AG08395 (cell line): Measurements from ENCODE around the gene OSBP2.

Experiments used
- DNase-seq: peaks from one replicate; pipeline ENCODE4 v3.0.0; 2012; ENCODE audit warnings: mixed read lengths, low spot score

OSBP2 gene, protein sequence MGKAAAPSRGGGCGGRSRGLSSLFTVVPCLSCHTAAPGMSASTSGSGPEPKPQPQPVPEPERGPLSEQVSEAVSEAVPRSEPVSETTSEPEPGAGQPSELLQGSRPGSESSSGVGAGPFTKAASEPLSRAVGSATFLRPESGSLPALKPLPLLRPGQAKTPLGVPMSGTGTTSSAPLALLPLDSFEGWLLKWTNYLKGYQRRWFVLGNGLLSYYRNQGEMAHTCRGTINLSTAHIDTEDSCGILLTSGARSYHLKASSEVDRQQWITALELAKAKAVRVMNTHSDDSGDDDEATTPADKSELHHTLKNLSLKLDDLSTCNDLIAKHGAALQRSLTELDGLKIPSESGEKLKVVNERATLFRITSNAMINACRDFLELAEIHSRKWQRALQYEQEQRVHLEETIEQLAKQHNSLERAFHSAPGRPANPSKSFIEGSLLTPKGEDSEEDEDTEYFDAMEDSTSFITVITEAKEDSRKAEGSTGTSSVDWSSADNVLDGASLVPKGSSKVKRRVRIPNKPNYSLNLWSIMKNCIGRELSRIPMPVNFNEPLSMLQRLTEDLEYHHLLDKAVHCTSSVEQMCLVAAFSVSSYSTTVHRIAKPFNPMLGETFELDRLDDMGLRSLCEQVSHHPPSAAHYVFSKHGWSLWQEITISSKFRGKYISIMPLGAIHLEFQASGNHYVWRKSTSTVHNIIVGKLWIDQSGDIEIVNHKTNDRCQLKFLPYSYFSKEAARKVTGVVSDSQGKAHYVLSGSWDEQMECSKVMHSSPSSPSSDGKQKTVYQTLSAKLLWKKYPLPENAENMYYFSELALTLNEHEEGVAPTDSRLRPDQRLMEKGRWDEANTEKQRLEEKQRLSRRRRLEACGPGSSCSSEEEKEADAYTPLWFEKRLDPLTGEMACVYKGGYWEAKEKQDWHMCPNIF

GRCh38 chr22:30694640-30695350, at the start of gene OSBP2:
OSBP2 (plus strand) TSS chr22:30694874; CDS start chr22:30694910, 36 bp downstream.
- DNase-seq = peak; percentile 9

- no peak for DNase-seq
Observed at GRCh38 chr22:30646518-30647160, 48.0 kb upstream of the OSBP2 start.

GRCh38 chr22:30647536-30647935, 47.1 kb upstream of the OSBP2 start:
- DNase-seq = no peak

DNA sequence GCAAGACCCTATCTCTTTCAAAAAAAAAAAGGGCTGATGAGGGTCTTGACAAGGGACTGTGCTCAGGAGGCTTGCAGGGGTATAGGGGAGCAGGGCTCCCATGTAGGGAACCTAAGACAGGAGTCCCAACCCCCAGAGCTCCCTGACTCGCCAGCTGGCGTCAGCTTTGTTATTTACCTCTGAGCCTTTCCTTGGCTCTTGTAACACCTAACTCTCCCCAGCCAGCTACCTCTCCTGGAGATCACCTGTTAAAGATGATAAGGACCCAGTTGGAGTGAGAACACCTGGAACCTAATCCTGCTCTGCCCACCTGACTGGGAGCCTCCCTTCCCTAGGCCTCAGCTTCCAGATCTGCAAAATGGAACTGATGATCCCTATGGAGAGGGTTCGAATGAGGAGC, 45.8 kb upstream of the OSBP2 start:
- DNase-seq = no peak

GRCh38 chr22:30649430-30650007, 45.2 kb upstream of the OSBP2 start:
- DNase-seq = peak; percentile 93

- DNase-seq = no peak
Observed at GRCh38 chr22:30650508-30651116, 44.1 kb upstream of the OSBP2 start.

DNA sequence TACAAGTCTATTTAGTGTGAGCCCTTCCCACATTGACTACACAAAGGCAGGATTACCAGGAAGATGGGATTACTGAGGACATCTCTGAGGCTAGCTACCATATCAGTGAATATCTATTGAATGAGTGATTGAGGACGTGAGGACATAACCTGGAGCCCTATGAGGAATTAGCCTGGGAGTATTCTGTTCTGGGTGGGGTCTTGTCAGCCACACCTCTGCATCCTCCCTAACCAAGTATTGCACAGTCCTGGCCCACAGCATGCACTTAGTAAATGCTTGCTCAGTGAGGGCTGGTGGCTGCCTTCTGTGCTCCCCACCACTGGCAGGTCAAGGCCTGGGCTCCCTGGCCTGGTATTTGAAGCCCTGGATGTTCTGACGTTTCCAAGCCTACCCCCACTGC, 41.8 kb upstream of the OSBP2 start:
- no peak for DNase-seq

- DNase-seq = no peak
Observed at GRCh38 chr22:30654361-30654760, 40.3 kb upstream of the OSBP2 start.

DNA sequence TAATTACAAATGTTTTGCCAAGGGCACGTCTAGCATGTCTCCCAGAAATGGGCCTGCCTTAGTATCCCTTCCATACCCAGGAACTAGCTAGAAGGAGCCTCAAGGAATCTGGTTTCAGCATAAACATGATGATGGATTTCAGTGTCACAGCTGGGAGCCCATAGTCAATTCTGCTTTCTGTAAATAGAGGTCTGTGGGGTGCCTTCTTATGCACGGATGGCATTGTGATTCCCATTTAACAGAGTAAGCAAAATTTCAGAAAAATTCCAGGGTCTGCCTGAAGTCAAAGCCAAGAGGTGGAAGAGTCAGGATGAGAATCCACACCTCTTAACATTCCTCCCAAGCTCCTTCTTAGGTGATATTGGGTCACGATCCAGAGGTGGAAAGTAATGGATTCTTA, 39.1 kb upstream of the OSBP2 start:
- DNase-seq = no peak

DNA sequence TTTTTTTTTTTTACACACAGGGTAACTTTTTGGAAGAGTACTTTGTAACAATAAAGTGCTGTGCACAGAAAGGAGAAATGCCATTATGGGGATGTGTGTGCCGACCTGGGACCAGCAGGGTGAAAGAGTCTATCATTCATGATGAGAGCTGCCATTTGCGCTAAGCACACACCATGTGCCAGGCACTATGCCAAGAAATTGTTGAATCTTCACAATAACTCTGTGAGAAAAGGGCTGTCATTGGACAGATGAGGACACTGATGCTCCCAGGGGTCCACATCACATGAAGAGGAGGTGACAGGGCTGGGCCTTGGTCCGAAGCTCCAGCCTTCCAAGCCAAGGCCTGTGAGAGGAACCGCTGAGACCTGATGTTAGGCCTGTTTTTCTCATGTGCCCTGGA, 32.6 kb upstream of the OSBP2 start:
- no peak for DNase-seq

DNA sequence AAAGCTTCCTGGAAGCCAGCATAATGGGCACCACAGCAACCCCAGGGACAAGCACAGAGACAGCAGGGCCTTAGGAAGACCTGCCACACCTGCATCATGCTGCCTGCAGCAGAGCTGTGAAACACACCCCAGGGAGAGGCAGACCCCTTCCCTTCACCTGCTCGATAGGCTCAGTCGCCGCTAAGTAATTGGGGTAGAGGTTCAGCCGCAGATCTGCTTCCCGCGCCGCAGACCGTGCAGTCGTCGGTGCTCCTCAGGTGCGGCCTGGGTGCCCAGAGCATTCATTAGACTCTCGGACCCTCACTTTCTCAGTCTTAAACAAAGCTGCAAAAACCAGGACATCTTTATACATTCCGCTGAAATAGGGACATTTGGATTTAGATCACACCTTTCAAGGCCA, 29.9 kb upstream of the OSBP2 start:
- no peak for DNase-seq

- DNase-seq = no peak
Observed at GRCh38 chr22:30665266-30665665, 29.4 kb upstream of the OSBP2 start.

DNA sequence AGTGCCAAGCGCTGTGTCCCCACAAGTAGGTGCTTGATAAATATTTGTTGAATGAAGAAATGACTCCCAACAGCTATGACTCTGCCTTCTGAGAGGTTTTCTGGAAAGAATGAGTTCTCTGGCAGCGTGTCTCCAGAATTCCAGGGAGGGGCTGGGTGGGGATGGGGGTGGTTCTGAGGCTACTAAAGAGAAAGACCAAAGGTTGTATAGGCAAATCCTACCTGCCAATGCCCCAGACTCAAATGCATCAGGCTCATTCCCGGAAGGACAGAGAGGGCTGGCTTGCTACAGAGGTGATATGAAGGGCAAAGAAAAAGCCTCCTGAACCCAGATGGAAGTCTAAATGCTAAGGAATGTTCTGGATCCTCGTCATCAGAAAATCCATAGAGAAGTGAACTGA, 28.9 kb upstream of the OSBP2 start:
- DNase-seq = no peak

DNA sequence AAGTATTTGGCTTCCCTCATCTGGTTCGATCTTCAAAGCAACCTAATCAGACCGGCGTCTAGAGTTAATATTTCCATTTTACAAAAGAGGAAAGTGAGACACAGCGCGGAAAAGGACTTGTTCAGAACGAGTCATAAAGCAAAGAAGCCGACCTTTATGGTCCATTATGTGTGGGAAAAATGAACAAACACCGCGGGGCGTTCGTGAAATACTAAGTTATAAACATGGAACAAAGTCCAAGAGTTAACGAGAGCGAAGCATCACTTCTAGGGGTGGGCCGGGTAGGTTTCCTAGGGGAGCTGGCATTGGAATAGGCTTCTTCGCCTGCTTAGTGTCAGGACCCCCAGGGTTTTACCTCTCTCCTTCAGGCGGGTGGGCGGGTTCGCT, 27.6 kb upstream of the OSBP2 start:
- no peak for DNase-seq

DNA sequence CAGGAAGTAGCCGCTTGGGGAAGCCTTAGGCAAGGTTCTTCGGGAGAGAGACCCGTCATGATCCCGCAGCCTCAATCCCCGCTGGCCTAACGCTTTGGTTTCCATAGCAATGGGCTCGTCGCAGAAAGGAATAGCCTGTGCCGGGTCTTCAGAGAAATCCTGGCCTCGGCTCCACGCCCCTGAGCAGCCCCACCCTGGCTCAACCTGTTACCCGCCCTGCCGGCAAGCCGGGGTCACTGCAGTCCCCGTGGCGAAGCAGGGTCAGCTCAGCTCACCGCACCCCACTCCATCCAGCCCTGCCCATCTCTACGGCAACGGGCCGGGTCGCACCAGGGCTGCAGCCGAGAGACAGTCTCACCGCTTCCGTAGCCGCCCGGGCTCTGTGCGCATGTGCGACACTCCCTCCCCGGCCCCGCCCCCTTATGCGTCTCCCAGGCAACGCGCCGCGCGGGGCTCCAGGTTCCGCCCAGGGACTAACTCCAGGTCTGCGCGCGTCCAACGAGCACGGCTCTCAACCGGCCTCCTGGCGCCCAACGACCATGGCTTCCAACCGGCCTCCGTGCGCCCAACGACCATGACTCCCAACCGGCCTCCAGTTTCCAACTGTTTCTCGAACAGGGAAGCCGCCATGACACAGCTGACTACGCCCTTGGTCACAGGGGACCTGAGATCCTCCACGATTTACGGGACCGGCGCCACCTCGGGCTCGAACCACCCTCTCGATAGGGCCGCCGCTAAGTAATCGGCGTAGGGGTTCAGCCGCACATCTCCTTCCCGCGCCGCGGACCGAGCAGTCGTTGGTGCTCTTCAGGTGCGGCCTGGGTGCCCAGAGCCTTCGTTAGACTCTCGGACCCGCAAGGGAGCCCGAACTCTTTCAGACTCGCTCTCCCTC, 26.9 kb upstream of the OSBP2 start, which contains the start of gene DUSP18:
TSS of gene DUSP18 (minus strand) at position 382 of the 892 bp plus-strand sequence. CDS start 3,872 bp downstream, outside the sequence.
- DNase-seq = peak; percentile 99

GRCh38 chr22:30668386-30668710, 26.3 kb upstream of the OSBP2 start:
- peak; percentile 9 for DNase-seq

DNA sequence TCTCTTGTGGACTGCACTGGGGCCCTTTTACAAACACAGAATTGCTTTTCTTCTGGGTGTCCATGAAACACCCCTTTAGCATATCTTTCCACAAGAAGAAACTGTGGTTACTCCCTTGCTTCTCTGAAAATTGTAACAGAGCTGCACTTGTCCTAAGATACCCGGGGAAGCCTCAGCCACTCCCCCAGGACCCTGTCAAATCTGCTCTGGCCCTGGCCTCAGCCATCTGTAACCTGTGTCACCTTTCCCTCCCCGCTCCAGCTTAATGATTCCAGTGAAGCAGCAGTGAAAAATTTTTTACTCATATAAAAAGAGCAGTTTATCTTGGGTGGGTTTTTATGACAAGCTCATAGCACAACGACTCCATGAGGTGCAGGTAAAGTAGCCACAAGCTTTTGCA, 23.6 kb upstream of the OSBP2 start:
- no peak for DNase-seq

GRCh38 chr22:30673136-30673535, 21.5 kb upstream of the OSBP2 start:
- no peak for DNase-seq

DNA sequence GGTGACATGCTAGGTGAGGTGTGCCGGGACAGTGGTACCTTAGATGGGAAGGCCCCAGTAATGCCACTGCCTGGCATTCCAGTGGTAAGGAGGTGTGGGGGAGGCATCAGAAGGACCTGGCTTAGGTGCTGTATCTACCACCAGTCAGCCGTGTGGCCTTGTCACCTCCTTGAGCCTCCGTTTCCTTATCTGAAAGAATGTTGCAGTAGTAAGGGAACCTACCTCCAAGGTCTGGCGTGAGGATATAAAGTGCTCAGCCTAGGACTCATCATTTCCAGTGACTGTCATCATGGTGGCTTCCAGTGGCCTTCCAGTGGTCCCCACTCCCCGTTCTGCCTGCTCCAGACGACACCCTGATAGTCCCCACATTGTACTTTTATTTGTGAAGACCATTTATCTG, 20.2 kb upstream of the OSBP2 start:
- no peak for DNase-seq

DNA sequence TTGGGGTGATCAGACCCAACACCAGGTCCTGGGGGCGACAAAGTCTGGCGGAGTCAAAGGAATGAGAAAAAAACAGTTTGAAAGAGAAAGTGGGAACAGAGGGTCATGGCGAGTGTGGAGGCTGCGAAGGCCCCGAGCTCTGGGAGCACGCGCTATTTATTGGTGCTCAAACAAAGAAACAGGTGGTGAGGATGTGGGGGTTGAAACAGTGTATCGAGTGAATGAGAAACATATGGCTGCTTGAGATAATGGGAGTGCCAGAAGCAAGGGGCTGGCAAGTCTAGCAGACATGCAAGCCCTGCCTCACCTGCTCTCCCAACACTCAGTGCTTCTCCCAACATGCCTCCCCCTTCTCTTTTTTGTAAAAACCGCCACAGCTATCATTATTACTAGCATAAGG, 19.2 kb upstream of the OSBP2 start:
- DNase-seq = no peak
